Mesendoderm (in vitro differentiated cells): Measurements from ENCODE around the gene NUDT1.

ENCODE experiments used
- DNase-seq: peaks from one replicate; pipeline ENCODE4 v3.0.0; 2013
- H2AK5ac ChIP-seq: 2 replicates; pipeline ENCODE4 v1.6.1; 2013; ENCODE audit warnings: low read length, inconsistent platforms
- H2BK120ac ChIP-seq: 2 replicates; pipeline ENCODE4 v1.6.1; 2013; ENCODE audit warnings: low read depth, mild to moderate bottlenecking, low read length, moderate library complexity, mixed read lengths
- H2BK15ac ChIP-seq: replicated peaks from 2 replicates; pipeline ENCODE4 v1.6.1; 2013; ENCODE audit warnings: low read depth, mild to moderate bottlenecking, moderate library complexity
- H2BK5ac ChIP-seq: 2 replicates; pipeline ENCODE4 v1.6.1; 2013; ENCODE audit warnings: low read length, inconsistent platforms
- H3K18ac ChIP-seq: 2 replicates; pipeline ENCODE4 v1.6.1; 2013; ENCODE audit warnings: mild to moderate bottlenecking, low read length, mixed read lengths
- H3K23ac ChIP-seq: one replicate; pipeline ENCODE4 v1.6.1; 2013; ENCODE audit warnings: low read length
- H3K27ac ChIP-seq: 2 replicates; pipeline ENCODE4 v1.5.1; 2013; ENCODE audit warnings: low read depth, mild to moderate bottlenecking, inconsistent platforms, low read length, moderate library complexity
- H3K27me3 ChIP-seq: 2 replicates; pipeline ENCODE4 v1.6.1; 2013; ENCODE audit warnings: low read length, control low read depth, mild to moderate bottlenecking, inconsistent platforms; ENCODE audit not compliant: insufficient read depth, poor library complexity
- H3K36me3 ChIP-seq: 2 replicates; pipeline ENCODE4 v1.6.1; 2013; ENCODE audit warnings: low read length, inconsistent platforms; ENCODE audit not compliant: control insufficient read depth, insufficient read depth
- H3K4ac ChIP-seq: one replicate; pipeline ENCODE4 v1.6.1; 2013; ENCODE audit warnings: low read depth, mild to moderate bottlenecking, low read length, moderate library complexity
- H3K4me1 ChIP-seq: 2 replicates; pipeline ENCODE4 v1.6.1; 2013; ENCODE audit warnings: low read depth, low read length, inconsistent platforms; ENCODE audit not compliant: control insufficient read depth
- H3K4me2 ChIP-seq: 2 replicates; pipeline ENCODE4 v1.6.1; 2013; ENCODE audit warnings: low read length
- H3K4me3 ChIP-seq: 2 replicates; pipeline ENCODE4 v1.5.1; 2013; ENCODE audit warnings: mild to moderate bottlenecking, low read length
- H3K56ac ChIP-seq: one replicate; pipeline ENCODE4 v1.6.1; 2013; ENCODE audit warnings: low read length
- H3K79me1 ChIP-seq: 2 replicates; pipeline ENCODE4 v1.6.1; 2013; ENCODE audit warnings: low read length, inconsistent platforms
- H3K79me2 ChIP-seq: 2 replicates; pipeline ENCODE4 v1.6.1; 2013; ENCODE audit warnings: mild to moderate bottlenecking, low read length; ENCODE audit not compliant: control insufficient read depth, insufficient read depth
- H3K9ac ChIP-seq: 2 replicates; pipeline ENCODE4 v1.6.1; 2013; ENCODE audit warnings: low read length, inconsistent platforms
- H4K5ac ChIP-seq: one replicate; pipeline ENCODE4 v1.6.1; 2013; ENCODE audit warnings: low read length
- H4K8ac ChIP-seq: one replicate; pipeline ENCODE4 v1.6.1; 2013; ENCODE audit warnings: low read depth, mild to moderate bottlenecking, control low read depth, low read length, moderate library complexity
- WGBS: extraction: QIAGEN DNeasy Blood & Tissue Kit; methylation state at CpG from one replicate; pipeline ENCODE4 v1.1.7; 2013; ENCODE audit warnings: low lambda C conversion rate, missing lambda C conversion rate; ENCODE audit not compliant: insufficient coverage; ENCODE audit errors: extremely low coverage; 5-methylcytosine and 5-hydroxymethylcytosine counted together

The NUDT1 gene

DNA sequence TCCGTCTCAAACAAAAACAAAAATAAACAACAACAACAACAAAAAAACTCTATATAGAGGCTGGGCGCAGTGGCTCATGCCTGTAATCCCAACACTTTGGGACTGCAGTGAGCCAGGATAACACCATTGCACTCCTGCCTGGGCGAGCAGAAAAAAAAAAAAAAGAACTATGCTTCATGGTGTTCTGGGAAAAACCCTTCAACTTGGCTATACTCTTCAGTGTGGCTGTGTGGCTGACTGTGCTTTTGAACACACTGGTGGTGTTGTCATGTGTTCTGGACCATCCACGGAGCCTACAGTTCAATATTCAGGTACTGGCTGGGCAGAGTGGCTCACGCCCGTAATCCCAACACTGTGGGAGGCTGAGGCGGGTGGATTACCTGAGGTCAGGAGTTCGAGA is 45.7 kb downstream of the NUDT1 start:
- Histone ChIP-seq H2BK15ac (no peak overlapping the region), H3K79me2 (no peaks in the 10 kb centered on the region), H3K27me3 (no peaks in the 10 kb centered on the region), H3K18ac (no peak overlapping the region), H3K79me1 (no peaks in the 10 kb centered on the region), H3K23ac (no peak overlapping the region), H4K5ac (no peak overlapping the region), H2AK5ac (no peak overlapping the region), H3K9ac (no peak overlapping the region), H3K4me2 (no peak overlapping the region), H3K36me3 (no peaks in the 10 kb centered on the region), H3K27ac (no peak overlapping the region), H2BK120ac (no peak overlapping the region), H3K56ac (no peak overlapping the region), H3K4me3 (no peak overlapping the region), H2BK5ac (no peak overlapping the region), H4K8ac (no peak overlapping the region), H3K4me1 (no peaks in the 10 kb centered on the region), H3K4ac (no peak overlapping the region)
- no peak for DNase-seq
- no CpG with 5 or more reads among the region's 8 CpGs for WGBS

DNA sequence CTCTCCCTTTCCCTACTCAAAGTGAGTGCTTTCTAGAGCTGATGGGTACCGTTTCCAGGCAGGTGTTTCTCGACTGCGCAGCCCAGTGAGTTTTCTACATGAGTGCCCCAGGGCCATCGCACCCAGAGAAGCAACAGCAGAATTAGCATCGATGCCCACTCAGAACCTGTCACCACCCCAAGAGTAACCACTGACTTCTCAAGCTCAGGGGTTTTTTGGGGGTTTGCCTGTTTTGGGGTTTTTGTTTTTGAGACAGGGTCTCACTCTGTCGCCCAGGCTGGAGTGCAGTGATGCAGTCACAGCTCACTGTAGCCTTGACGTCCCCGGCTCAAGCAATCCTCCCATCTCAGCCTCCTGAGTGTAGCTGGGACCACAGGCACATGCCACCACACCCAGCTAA is 46.5 kb downstream of the NUDT1 start:
- no peak overlapping the region for H4K5ac ChIP-seq
- no peak overlapping the region for H3K23ac ChIP-seq
- H3K36me3 ChIP-seq, result no peaks in the 10 kb centered on the region
- no peak overlapping the region for H3K9ac ChIP-seq
- H2BK120ac ChIP-seq, result no peak overlapping the region
- H3K79me2 ChIP-seq, result no peaks in the 10 kb centered on the region
- no peak overlapping the region for H3K56ac ChIP-seq
- no peak overlapping the region for H3K18ac ChIP-seq
- H4K8ac ChIP-seq, result no peak overlapping the region
- H3K4me2 ChIP-seq, result no peak overlapping the region
- no peak overlapping the region for H2BK5ac ChIP-seq
- H3K4me3 ChIP-seq, result no peak overlapping the region
- H3K27me3 ChIP-seq, result no peaks in the 10 kb centered on the region
- no peak overlapping the region for H3K27ac ChIP-seq
- no peak for DNase-seq
- H2AK5ac ChIP-seq, result no peak overlapping the region
- WGBS, result no CpG with 5 or more reads among the region's 8 CpGs
- no peak overlapping the region for H2BK15ac ChIP-seq
- no peak overlapping the region for H3K4ac ChIP-seq
- H3K4me1 ChIP-seq, result no peaks in the 10 kb centered on the region
- no peaks in the 10 kb centered on the region for H3K79me1 ChIP-seq

DNA sequence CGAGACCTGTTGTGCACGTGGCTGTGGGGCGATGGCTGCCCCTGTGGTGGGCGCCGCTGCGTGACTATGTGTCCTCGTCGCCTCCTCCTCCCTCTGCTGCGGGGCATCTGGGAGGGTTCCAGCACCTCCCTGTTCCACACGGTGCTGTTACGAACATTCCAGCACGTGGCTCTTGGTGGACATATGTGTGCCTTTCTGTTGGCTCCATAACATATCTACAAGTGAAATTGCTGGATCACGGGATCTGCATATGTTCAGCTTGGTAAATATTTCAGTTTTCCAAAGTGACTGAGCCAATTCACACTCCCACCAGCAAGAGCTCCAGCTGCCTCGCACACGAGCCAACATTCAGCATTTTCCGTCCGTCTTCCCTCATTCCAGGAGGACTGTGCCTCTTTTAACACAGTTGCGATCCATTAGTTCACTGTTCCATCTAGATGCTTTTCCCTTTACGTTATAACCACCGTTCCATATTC is 47.1 kb downstream of the NUDT1 start:
- Histone ChIP-seq H2BK5ac (no peak overlapping the region), H3K9ac (no peak overlapping the region), H3K23ac (no peak overlapping the region), H4K5ac (no peak overlapping the region), H2AK5ac (no peak overlapping the region), H3K79me1 (no peaks in the 10 kb centered on the region), H3K4ac (no peak overlapping the region), H2BK120ac (no peak overlapping the region), H3K27me3 (no peaks in the 10 kb centered on the region), H3K79me2 (no peaks in the 10 kb centered on the region), H3K18ac (no peak overlapping the region), H3K27ac (no peak overlapping the region), H4K8ac (no peak overlapping the region), H3K4me3 (no peak overlapping the region), H2BK15ac (no peak overlapping the region), H3K56ac (no peak overlapping the region), H3K36me3 (no peaks in the 10 kb centered on the region), H3K4me1 (no peaks in the 10 kb centered on the region), H3K4me2 (no peak overlapping the region)
- DNase-seq, result no peak
- no CpG with 5 or more reads among the region's 20 CpGs for WGBS

DNA sequence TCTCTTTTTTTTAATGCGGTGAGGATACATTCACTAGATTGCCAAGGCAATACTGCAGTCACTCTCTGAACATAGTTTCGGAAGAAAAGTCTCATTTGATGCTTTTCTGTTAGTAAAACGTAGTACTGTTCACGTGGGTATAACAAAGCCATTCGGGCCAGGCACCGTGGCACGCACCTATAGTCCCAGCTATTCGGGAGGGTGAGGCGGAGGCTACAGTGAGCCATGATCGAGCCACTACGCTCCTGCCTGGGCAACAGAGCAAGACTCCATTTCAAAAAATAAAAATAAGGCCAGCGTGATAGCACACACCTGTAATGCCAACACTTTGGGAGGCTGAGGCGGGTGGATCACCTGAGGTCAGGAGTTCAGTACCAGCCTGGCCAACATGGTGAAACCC is 47.6 kb downstream of the NUDT1 start:
- H4K8ac ChIP-seq, result no peak overlapping the region
- no peak overlapping the region for H3K9ac ChIP-seq
- no peak overlapping the region for H2BK120ac ChIP-seq
- H3K79me2 ChIP-seq, result no peaks in the 10 kb centered on the region
- no peak overlapping the region for H3K56ac ChIP-seq
- H2BK15ac ChIP-seq, result no peak overlapping the region
- no peak overlapping the region for H2AK5ac ChIP-seq
- no peak overlapping the region for H2BK5ac ChIP-seq
- no peaks in the 10 kb centered on the region for H3K4me1 ChIP-seq
- no peak overlapping the region for H3K23ac ChIP-seq
- no peak overlapping the region for H3K4me2 ChIP-seq
- no peak overlapping the region for H3K4me3 ChIP-seq
- H3K36me3 ChIP-seq, result no peaks in the 10 kb centered on the region
- no CpG with 5 or more reads among the region's 13 CpGs for WGBS
- H4K5ac ChIP-seq, result no peak overlapping the region
- H3K27me3 ChIP-seq, result no peaks in the 10 kb centered on the region
- no peak overlapping the region for H3K27ac ChIP-seq
- no peak for DNase-seq
- no peak overlapping the region for H3K4ac ChIP-seq
- no peak overlapping the region for H3K18ac ChIP-seq
- no peaks in the 10 kb centered on the region for H3K79me1 ChIP-seq

DNA sequence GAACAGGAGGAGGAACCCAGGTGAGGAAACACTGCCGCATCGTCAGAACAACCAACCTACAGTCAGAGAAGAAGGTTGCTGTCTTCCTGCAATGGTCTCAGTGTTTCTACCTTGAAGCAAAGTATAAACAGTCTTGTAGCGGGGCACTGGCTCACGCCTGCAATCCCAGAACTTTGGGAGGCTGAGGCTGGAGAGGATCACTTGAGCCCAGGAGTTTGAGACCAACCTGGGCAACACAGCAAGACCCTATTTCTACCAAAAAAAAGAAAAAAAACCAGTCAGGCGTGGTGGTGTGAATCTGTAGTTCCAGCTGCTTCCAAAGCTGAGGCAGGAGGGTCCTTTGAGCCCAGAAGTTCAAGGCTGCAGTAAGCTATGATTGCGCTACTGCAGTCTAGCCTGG is 48.9 kb downstream of the NUDT1 start:
- no peak for DNase-seq
- no peak overlapping the region for H3K18ac ChIP-seq
- no peak overlapping the region for H3K27ac ChIP-seq
- no peak overlapping the region for H3K4me3 ChIP-seq
- no peak overlapping the region for H2AK5ac ChIP-seq
- no peaks in the 10 kb centered on the region for H3K79me2 ChIP-seq
- no peak overlapping the region for H2BK5ac ChIP-seq
- no peak overlapping the region for H3K4me2 ChIP-seq
- no peak overlapping the region for H3K56ac ChIP-seq
- H3K4ac ChIP-seq, result no peak overlapping the region
- no peak overlapping the region for H2BK15ac ChIP-seq
- no peaks in the 10 kb centered on the region for H3K79me1 ChIP-seq
- no CpG with 5 or more reads among the region's 6 CpGs for WGBS
- no peaks in the 10 kb centered on the region for H3K27me3 ChIP-seq
- H4K5ac ChIP-seq, result no peak overlapping the region
- no peak overlapping the region for H3K9ac ChIP-seq
- no peak overlapping the region for H3K23ac ChIP-seq
- no peaks in the 10 kb centered on the region for H3K36me3 ChIP-seq
- no peak overlapping the region for H2BK120ac ChIP-seq
- H4K8ac ChIP-seq, result no peak overlapping the region
- no peaks in the 10 kb centered on the region for H3K4me1 ChIP-seq

DNA sequence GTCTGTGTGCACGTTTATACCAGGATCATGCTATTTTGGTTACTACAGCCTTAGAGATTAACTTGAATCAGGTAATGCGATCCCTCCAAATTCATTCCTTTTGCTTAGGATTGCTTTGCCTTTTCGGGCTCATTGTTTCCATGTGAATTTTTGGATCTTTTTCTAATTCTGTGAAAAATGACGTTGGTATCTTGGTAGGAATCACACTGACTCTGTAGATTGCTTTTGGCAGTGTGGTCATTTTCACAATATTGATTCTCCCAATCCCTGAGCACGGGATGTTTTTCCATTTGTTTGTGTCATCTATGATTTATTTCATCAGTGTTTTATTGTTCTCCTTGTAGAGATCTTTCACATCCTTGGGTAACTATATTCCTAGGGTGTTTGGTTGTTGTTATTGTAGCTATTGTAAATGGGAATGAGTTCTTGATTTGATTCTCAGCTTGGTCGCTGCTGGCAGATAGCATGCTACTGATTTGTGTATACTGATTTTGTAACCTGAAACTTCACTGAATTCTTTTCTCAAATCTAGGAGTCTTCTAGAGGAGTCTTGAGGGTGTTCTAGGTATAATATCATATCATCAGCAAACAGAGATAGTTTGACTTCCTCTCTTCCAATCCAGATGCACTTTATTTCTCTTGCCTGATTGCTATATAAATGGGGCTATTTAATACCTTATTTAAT is 54.1 kb downstream of the NUDT1 start:
- no peak overlapping the region for H3K9ac ChIP-seq
- no peak overlapping the region for H3K4me3 ChIP-seq
- DNase-seq, result no peak
- H3K36me3 ChIP-seq, result no peaks in the 10 kb centered on the region
- no peak overlapping the region for H3K4me2 ChIP-seq
- no peaks in the 10 kb centered on the region for H3K4me1 ChIP-seq
- H3K56ac ChIP-seq, result no peak overlapping the region
- H4K5ac ChIP-seq, result no peak overlapping the region
- no peak overlapping the region for H2AK5ac ChIP-seq
- no peak overlapping the region for H2BK15ac ChIP-seq
- H3K23ac ChIP-seq, result no peak overlapping the region
- peaks cover 2% of the 10 kb centered on the region for H3K79me1 ChIP-seq
- no peak overlapping the region for H2BK5ac ChIP-seq
- H2BK120ac ChIP-seq, result no peak overlapping the region
- H4K8ac ChIP-seq, result no peak overlapping the region
- no peak overlapping the region for H3K18ac ChIP-seq
- no peaks in the 10 kb centered on the region for H3K27me3 ChIP-seq
- no peaks in the 10 kb centered on the region for H3K79me2 ChIP-seq
- no peak overlapping the region for H3K4ac ChIP-seq
- H3K27ac ChIP-seq, result no peak overlapping the region
- WGBS, result no CpG with 5 or more reads among the region's 6 CpGs
